ENCODE data around the gene SIAH2.

- TF ChIP-seq YY1 (IDR thresholded peaks at IDR 0.05; ENCODE audit: insufficient read depth, insufficient read length) (no peak), ZNF274 (IDR thresholded peaks at IDR 0.05; ENCODE audit: low read depth, low read length) (no peak)
Measured at GRCh38 chr3:150811984-150812383, 49.0 kb upstream of the SIAH2 start.

All from NT2/D1 (cell line).